Activated CD4-positive, alpha-beta T cell treated with anti-CD3 and anti-CD28 coated beads, Interleukin-2, amount 10 ng/mL, durations not matched to agents 7 days and 5 days (primary cell): ENCODE results near the gene SLC25A44. TPM values are rescaled to one million over a fixed set of nuclear protein-coding genes. Genes with fewer than 3 reads are reported as not detected.
"Not testable (repeated sequence)": the region's sequence is repeated elsewhere in the genome, so short reads cannot be mapped to it uniquely, and the experiment has no call there.

Experiments
- CTCF ChIA-PET: fragments of 350-600 bp; sonication (Branson Sonifier 250); formaldehyde crosslinking; loops from one replicate; lab custom pipeline; 2021; ENCODE audit warnings: antibody characterized with exemption; lab: Charles Lee
- POLR2A ChIA-PET: fragments of 350-600 bp; sonication (Branson Sonifier 250); formaldehyde crosslinking; loops from one replicate; lab custom pipeline; 2021; ENCODE audit warnings: antibody characterized with exemption; lab: Charles Lee
- DNase-seq: peaks from one replicate; pipeline ENCODE4 v3.0.0-alpha.2; 2020
- H3K27ac Mint-ChIP-seq: one replicate; pipeline ENCODE4 v1.8.0; 2021; ENCODE audit warnings: mild to moderate bottlenecking, moderate library complexity, mixed read lengths
- H3K27me3 Mint-ChIP-seq: one replicate; pipeline ENCODE4 v1.8.0; 2021; ENCODE audit warnings: mixed read lengths
- H3K36me3 Mint-ChIP-seq: one replicate; pipeline ENCODE4 v1.8.0; 2021; ENCODE audit warnings: low read depth, mixed read lengths
- H3K4me1 Mint-ChIP-seq: one replicate; pipeline ENCODE4 v1.8.0; 2021; ENCODE audit warnings: mixed read lengths
- H3K4me3 Mint-ChIP-seq: one replicate; pipeline ENCODE4 v1.8.0; 2021; ENCODE audit warnings: mild to moderate bottlenecking, moderate library complexity, mixed read lengths
- H3K9me3 Mint-ChIP-seq: one replicate; pipeline ENCODE4 v1.8.0; 2021; ENCODE audit warnings: mixed read lengths
- total RNA-seq, 2 experiments: library from RNA; stranded (reverse); gene quantifications; one replicate each; pipeline ENCODE4 v1.2.3, GENCODE V29; 2021

SLC25A44 gene
- total RNA-seq, 2 experiments from 2014 or later: 27.5 to 28.0 TPM

DNA sequence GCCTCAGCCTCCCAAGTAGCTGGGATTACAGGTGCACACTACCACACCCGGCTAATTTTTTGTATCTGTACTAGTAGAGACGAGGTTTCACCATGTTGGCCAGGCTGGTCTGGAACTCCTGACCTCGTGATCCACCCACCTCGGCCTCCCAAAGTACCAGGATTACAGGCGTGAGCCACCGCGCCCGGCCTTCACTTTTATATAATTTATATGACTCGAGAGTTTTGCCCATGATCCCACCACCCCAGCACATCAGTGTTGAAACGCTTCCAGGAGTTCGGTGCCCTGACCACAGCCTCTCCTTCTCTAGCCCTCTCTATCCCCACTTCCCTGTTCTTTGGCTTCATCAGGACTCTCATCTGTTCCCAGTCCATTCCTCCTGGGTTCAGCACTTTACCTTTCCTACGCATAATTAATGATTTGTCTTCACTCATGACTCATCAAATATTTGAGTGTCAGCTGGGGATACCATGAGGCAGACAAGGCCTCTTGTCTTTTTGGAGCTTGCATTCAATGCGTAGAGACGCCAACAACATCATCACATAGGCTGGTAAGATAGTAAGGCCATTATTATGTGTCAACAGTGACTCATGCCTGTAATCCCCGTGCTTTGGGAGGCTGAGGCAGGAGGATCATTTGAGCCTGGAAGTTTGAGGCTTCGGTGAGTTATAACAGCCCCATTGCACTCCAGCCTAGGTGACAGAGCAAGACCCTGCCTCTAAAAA is 20.3 kb downstream of the SLC25A44 start:
- peak overlapping the region; percentile 90 for H3K4me3 Mint-ChIP-seq
- DNase-seq: no peak
- H3K9me3 Mint-ChIP-seq: no peaks in the 10 kb centered on the region
- CTCF ChIA-PET: interaction anchor here (0.6 to 6.9 kb wide), 6 partner anchors 12 to 69 kb away, joined by 4 to 30 read pairs (median 5); no protein-coding TSS in a partner anchor
- no peaks in the 10 kb centered on the region for H3K27me3 Mint-ChIP-seq
- peaks cover 51% of the 10 kb centered on the region for H3K4me1 Mint-ChIP-seq
- H3K36me3 Mint-ChIP-seq: peaks cover 57% of the 10 kb centered on the region
- H3K27ac Mint-ChIP-seq: peak overlapping the region; percentile 87
- POLR2A ChIA-PET: no interaction called here

DNA sequence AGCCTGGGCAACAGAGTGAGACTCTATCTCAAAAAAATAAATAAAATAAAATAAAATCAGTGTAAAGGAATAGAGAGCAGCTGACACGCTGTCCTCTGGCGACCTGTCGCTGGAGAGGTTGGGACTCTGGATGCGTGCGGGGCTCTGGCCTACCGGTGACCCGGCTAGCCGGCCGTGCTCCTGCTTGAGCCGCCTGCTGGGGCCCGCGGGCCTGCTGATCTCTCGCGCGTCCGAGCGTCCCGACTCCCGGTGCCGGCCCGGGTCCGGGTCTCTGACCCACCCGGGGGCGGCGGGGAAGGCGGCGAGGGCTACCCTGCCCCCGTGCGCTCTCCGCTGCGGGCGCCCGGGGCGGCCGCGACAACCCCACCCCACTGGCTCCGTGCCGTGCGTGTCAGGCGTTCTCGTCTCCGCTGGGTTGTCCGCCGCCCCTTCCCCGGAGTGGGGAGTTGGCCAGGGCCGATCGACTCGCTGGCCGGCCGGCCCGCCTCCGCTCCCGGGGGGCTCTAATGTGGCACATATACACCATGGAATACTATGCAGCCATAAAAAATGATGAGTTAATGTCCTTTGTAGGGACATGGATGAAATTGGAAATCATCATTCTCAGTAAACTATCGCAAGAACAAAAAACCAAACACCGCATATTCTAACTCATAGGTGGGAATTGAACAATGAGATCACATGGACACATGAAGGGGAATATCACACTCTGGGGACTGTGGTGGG is 22.6 kb downstream of the SLC25A44 start:
- DNase-seq, H3K27me3 Mint-ChIP-seq, H3K4me3 Mint-ChIP-seq, H3K9me3 Mint-ChIP-seq, POLR2A ChIA-PET: not testable (repeated sequence)
- Mint-ChIP-seq H3K27ac (peak overlapping the region; percentile 9), H3K4me1 (peaks cover 65% of the 10 kb centered on the region), H3K36me3 (peaks cover 50% of the 10 kb centered on the region)
- CTCF ChIA-PET: interaction anchor here (0.7 kb wide), 1 partner anchor 9 kb away, joined by 4 read pairs; no protein-coding TSS in a partner anchor

DNA sequence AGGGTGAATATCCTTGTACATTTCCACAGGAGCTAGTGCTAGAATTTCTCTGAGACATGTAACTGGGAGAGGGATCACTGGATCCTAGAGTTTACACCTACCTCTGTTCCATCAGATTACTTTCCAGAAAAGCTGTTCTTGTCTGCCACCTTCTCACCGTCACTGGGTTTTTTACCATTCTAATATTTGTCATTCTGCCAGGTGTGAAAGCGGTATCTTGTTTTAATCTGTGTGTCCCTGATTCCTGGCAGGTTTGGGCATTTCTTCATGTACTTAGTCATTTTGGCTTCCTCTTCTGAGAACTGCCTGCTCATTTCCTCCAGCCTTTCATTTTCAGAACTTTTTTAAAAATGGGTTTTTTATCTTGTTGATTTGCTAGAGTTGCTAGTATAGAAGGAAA is 24.0 kb downstream of the SLC25A44 start:
- H3K27ac Mint-ChIP-seq: peak overlapping the region; percentile 92
- peaks cover 69% of the 10 kb centered on the region for H3K4me1 Mint-ChIP-seq
- peak; percentile 58 for DNase-seq
- peak overlapping the region; percentile 64 for H3K4me3 Mint-ChIP-seq
- H3K36me3 Mint-ChIP-seq: peaks cover 54% of the 10 kb centered on the region
- ChIA-PET POLR2A (interaction anchor here (0.9 to 1.2 kb wide), 2 partner anchors 21 to 24 kb away, joined by 3 to 4 read pairs; partner anchors contain the start of gene SLC25A44), CTCF (interaction anchor here (0.6 to 2.7 kb wide), 8 partner anchors 21 to 121 kb away, joined by 3 to 8 read pairs (median 3); partner anchors contain the start of gene SLC25A44)
- no peaks in the 10 kb centered on the region for H3K27me3 Mint-ChIP-seq
- no peaks in the 10 kb centered on the region for H3K9me3 Mint-ChIP-seq

DNA sequence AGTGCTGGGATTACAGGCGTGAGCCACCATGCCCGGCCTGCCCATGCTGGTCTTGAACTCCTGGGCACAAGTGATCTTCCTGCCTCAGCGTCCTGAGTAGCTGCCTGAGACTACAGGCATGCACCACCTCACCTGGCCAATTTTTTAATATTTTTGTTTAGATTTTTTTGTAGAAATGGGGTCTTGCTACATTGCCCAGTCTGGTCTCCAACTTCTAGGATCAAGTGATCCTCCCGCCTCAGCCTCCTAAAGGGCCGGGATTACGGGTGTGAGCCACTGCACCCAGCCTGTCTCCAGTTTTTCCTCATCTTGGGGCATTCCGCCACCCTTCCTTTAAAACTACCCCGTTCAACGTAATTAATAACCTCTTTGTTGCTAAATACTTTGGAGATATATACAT is 26.3 kb downstream of the SLC25A44 start:
- H3K9me3 Mint-ChIP-seq: no peaks in the 10 kb centered on the region
- DNase-seq: no peak
- H3K27ac Mint-ChIP-seq: peak overlapping the region; percentile 70
- no peaks in the 10 kb centered on the region for H3K27me3 Mint-ChIP-seq
- no peak overlapping the region for H3K4me3 Mint-ChIP-seq
- H3K4me1 Mint-ChIP-seq: peaks cover 64% of the 10 kb centered on the region
- ChIA-PET CTCF (interaction anchor here (0.6 to 1.3 kb wide), 3 partner anchors 31 to 156 kb away, joined by 3 to 4 read pairs (median 3); no protein-coding TSS in a partner anchor), POLR2A (no interaction called here)
- H3K36me3 Mint-ChIP-seq: peaks cover 48% of the 10 kb centered on the region

DNA sequence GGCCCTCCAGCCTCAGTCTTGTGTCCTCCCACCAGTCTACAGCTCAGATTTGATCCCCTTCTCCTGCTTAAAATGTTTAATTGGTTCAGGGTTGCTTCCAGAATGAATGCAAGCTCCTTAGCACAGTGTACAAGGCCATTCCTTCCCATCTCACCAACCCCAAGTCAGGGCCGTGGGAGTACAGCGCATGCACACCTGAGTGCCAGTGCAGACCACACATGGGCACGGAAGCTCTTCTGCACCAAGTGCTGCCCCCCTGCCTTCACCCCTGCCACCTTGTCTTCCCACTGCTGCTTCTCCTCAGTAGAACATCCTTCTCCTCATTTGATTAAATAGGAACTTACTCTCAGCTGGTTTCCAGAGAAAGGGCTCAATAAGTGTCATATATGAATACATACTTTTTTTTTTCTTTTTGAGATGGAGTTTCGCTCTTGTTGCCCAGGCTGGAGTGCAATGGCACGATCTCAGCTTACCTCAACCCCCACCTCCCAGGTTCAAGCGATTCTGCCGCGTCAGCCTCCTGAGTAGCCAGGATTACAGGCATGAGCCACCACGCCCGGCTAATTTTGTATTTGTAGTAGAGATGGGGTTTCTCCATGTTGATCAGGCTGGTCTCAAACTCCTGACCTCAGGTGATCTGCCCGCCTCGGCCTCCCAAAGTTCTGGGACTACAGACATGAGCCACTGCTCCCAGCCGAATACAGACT is 28.2 kb downstream of the SLC25A44 start:
- Mint-ChIP-seq H3K4me3 (no peak overlapping the region), H3K27ac (peak overlapping the region; percentile 85), H3K36me3 (peaks cover 48% of the 10 kb centered on the region), H3K9me3 (no peaks in the 10 kb centered on the region), H3K4me1 (peaks cover 69% of the 10 kb centered on the region), H3K27me3 (no peaks in the 10 kb centered on the region)
- POLR2A ChIA-PET: interaction anchor here (0.7 kb wide), 1 partner anchor 9 kb away, joined by 6 read pairs; the partner anchor contains the start of gene PMF1
- no peak for DNase-seq
- CTCF ChIA-PET: interaction anchor here (1.0 to 1.6 kb wide), 3 partner anchors 10 to 102 kb away, joined by 3 to 5 read pairs (median 4); partner anchors contain the start of gene PMF1

DNA sequence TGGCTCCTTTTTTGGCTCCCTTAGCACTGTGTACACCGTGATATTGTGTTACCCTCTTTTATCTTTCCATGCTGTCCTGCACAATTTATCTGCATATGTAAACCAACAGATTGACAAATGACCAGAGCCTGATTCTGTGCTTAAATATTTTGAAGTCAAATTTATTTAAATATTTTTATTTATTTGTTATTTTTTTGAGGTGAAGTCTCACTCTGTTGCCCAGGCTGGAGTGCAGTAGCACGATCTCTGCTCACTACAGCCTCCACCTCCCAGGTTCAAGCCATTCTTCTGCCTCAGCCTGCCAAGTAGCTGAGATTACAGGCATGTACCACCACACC is 31.7 kb downstream of the SLC25A44 start:
- CTCF ChIA-PET: interaction anchor here (0.6 to 4.4 kb wide), 43 partner anchors 8 to 220 kb away, joined by 3 to 42 read pairs (median 4); partner anchors contain the start of genes PAQR6, PMF1, SEMA4A and SLC25A44
- POLR2A ChIA-PET: no interaction called here

DNA sequence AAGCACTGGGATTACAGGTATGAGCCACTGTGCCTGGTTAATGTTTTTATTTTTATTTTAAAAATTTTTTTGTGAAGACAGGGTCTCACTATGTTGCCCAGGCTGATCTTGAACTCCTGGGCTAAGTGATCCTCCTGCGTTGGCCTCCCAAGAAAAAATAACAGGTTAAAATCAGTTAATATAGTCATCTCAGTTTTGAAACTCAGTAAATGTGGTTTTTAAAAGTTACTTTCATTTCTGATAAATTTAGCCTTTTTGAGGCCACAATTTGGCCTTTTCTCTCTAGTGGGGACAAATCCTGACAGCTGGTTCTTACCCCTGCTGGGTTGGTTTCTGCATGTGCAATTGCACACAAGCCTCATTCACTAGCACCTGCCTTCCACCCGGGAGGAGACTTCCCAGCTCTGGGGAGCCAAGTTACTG is 32.2 kb downstream of the SLC25A44 start:
- ChIA-PET POLR2A (no interaction called here), CTCF (interaction anchor here (0.6 to 4.4 kb wide), 21 partner anchors 7 to 216 kb away, joined by 3 to 42 read pairs (median 6); partner anchors contain the start of genes PMF1 and SEMA4A)
- Mint-ChIP-seq H3K4me3 (no peak overlapping the region), H3K36me3 (peaks cover 42% of the 10 kb centered on the region), H3K4me1 (peaks cover 48% of the 10 kb centered on the region), H3K9me3 (no peaks in the 10 kb centered on the region), H3K27ac (peak overlapping the region; percentile 76), H3K27me3 (no peaks in the 10 kb centered on the region)
- DNase-seq: no peak

More for the DNA sequence above, 31.7 kb downstream of the SLC25A44 start:
- H3K4me1 Mint-ChIP-seq: peaks cover 51% of the 10 kb centered on the region
- peaks cover 45% of the 10 kb centered on the region for H3K36me3 Mint-ChIP-seq
- no peaks in the 10 kb centered on the region for H3K9me3 Mint-ChIP-seq
- no peak overlapping the region for H3K4me3 Mint-ChIP-seq
- no peaks in the 10 kb centered on the region for H3K27me3 Mint-ChIP-seq
- peak overlapping the region; percentile 65 for H3K27ac Mint-ChIP-seq
- no peak for DNase-seq

DNA sequence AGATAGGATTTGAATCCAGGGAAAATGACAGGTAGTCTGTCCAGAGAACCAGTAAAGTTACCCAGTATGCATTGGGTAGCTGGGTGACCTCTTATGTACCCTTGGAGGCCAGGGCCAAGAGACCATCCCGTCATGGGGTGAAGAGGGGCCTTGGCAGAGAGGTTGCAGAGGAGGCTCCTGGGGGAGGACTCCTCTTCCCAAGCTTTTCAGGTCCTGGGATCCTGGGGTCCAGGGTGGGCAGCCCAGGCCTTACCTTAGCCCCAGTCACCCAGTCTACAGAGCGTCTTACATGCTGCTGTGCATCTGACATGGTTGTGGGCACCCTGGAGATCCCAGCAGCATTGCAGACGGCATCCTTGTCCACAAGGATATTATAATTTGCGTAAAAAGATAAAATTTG is 32.9 kb downstream of the SLC25A44 start:
- no peak overlapping the region for H3K4me3 Mint-ChIP-seq
- H3K27ac Mint-ChIP-seq: peak overlapping the region; percentile 76
- CTCF ChIA-PET: interaction anchor here (0.7 to 4.4 kb wide), 12 partner anchors 13 to 130 kb away, joined by 3 to 42 read pairs (median 13); partner anchors contain the start of genes PMF1 and SEMA4A
- peaks cover 41% of the 10 kb centered on the region for H3K4me1 Mint-ChIP-seq
- H3K9me3 Mint-ChIP-seq: no peaks in the 10 kb centered on the region
- no peak for DNase-seq
- POLR2A ChIA-PET: no interaction called here
- no peaks in the 10 kb centered on the region for H3K27me3 Mint-ChIP-seq
- peaks cover 35% of the 10 kb centered on the region for H3K36me3 Mint-ChIP-seq

DNA sequence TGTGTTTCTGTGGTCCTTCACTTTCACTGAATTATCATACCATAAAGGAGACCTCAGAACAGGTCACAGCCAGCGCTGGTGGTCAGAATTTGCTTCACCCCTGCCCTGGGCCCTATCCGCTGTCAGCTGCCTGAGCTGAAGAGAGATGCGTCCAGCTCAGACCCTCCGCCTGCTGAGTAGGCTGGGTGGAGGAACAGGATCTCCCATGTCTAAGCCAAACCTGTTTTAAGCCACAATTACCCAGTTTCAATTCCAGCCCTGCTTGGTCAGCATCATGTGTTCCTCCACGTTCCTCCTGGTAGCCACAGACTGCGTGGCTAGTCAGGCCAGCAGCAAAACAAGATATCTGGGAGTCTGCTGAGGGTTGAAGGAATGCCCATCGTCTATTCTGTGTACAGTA is 34.6 kb downstream of the SLC25A44 start:
- CTCF ChIA-PET: interaction anchor here (1.1 to 1.7 kb wide), 5 partner anchors 16 to 100 kb away, joined by 3 to 8 read pairs (median 4); no protein-coding TSS in a partner anchor
- Mint-ChIP-seq H3K4me3 (no peak overlapping the region), H3K4me1 (peaks cover 24% of the 10 kb centered on the region), H3K9me3 (no peaks in the 10 kb centered on the region), H3K36me3 (peaks cover 22% of the 10 kb centered on the region), H3K27ac (peak overlapping the region; percentile 57), H3K27me3 (no peaks in the 10 kb centered on the region)
- POLR2A ChIA-PET: no interaction called here
- DNase-seq: no peak

DNA sequence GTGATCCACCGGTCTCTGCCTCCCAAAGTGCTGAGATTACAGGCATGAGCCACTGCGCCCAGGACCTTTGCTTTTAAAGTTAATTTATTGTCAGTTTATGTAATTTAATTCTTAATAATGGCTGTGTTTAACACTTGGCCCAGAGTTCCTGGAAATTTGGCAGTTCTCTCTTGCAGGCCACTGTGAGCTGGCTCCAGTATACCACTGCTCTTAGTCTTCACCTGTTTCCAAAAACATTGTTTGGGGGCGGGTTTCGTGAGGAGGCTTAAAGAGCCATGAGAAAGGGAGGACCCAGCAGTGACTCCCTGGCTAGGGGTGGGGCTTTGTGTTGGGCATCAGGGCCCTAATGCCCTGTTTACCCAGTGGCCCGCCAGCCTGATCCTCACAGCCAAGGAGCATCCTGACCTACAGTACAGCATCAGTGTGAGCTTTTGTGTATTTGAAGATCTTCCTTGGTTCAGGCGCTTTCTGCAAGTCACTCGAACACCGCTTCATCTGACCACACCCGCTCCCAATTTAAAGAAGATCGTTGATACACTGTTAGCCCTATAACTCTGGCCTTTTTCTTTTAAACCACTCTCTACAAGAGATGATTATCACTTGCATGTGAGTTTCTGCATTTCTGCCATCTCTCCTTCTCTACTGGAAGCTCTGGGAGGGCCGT is 36.0 kb downstream of the SLC25A44 start:
- DNase-seq: no peak
- H3K4me3 Mint-ChIP-seq: no peak overlapping the region
- POLR2A ChIA-PET: no interaction called here
- H3K27ac Mint-ChIP-seq: no peak overlapping the region
- H3K4me1 Mint-ChIP-seq: peaks cover 20% of the 10 kb centered on the region
- H3K36me3 Mint-ChIP-seq: peaks cover 22% of the 10 kb centered on the region
- H3K9me3 Mint-ChIP-seq: no peaks in the 10 kb centered on the region
- CTCF ChIA-PET: interaction anchor here (1.0 to 1.8 kb wide), 7 partner anchors 16 to 102 kb away, joined by 3 to 8 read pairs (median 4); no protein-coding TSS in a partner anchor
- no peaks in the 10 kb centered on the region for H3K27me3 Mint-ChIP-seq

DNA sequence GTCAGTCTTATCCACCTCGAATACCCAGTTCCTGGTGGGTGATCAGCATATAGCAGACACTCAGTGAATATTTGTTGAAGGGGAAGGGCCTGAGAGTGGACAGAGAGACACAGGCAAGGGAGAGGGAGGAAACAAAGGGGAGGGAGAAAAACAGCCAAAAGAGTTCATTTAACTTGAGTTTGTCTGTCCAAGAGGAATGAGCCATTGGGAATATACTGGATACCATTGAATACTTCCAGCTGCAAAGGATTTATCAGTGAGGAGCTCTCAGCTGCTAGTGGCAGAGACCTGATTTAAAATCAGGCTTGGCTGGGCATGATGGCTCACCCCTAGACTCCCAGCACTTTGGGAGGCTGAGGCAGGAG is 36.6 kb downstream of the SLC25A44 start:
- ChIA-PET CTCF (interaction anchor here (1.3 to 1.8 kb wide), 2 partner anchors 16 to 88 kb away, joined by 5 to 8 read pairs; no protein-coding TSS in a partner anchor), POLR2A (no interaction called here)
- Mint-ChIP-seq H3K27ac (no peak overlapping the region), H3K4me1 (peaks cover 17% of the 10 kb centered on the region), H3K4me3 (no peak overlapping the region), H3K9me3 (no peaks in the 10 kb centered on the region), H3K27me3 (no peaks in the 10 kb centered on the region), H3K36me3 (peaks cover 20% of the 10 kb centered on the region)
- no peak for DNase-seq
